Measurements from ENCODE around the gene RUNX1. TPM values are rescaled to one million over a fixed set of nuclear protein-coding genes. Genes with fewer than 3 reads are reported as not detected.

The RUNX1 gene
- total and polyA plus RNA-seq, 4 donors, result 23.3 to 100 (median 33.4) TPM

DNA sequence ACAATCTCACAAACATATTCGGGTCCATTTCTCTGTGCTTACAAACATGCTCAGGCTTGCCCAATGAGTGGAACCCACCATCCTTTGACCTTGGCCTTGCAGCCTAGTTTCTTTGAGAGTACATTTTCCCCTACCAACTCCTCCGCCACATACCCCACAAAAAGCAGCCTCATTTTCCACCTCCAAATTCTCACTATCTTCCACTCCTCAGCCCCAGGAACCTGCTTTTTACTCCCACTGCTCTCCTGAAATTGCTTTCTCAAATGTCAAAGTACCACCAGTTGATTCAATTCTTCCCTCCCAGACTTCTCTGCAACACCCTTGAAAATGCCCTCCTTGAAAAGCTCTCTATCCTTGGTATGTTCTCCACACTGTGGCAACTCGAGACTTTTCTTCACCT is 103.8 kb downstream of the RUNX1 start:
- no peaks in the 10 kb centered on the region for H3K9me3 ChIP-seq (ENCODE audit: control insufficient read depth in 4 of 4, insufficient read depth in 3 of 4, low read length in 3 of 4)
- TF ChIP-seq, protein P1, sequence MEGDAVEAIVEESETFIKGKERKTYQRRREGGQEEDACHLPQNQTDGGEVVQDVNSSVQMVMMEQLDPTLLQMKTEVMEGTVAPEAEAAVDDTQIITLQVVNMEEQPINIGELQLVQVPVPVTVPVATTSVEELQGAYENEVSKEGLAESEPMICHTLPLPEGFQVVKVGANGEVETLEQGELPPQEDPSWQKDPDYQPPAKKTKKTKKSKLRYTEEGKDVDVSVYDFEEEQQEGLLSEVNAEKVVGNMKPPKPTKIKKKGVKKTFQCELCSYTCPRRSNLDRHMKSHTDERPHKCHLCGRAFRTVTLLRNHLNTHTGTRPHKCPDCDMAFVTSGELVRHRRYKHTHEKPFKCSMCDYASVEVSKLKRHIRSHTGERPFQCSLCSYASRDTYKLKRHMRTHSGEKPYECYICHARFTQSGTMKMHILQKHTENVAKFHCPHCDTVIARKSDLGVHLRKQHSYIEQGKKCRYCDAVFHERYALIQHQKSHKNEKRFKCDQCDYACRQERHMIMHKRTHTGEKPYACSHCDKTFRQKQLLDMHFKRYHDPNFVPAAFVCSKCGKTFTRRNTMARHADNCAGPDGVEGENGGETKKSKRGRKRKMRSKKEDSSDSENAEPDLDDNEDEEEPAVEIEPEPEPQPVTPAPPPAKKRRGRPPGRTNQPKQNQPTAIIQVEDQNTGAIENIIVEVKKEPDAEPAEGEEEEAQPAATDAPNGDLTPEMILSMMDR (IDR thresholded peaks at IDR 0.05; ENCODE audit: control extremely low read depth, extremely low read depth), result no peak
- H3K36me3 ChIP-seq (ENCODE audit: control insufficient read depth in 4 of 4, insufficient read depth in 4 of 4, low read length in 4 of 4), result no peaks in the 10 kb centered on the region
- peaks cover 0 to 6% (median 0%) of the 10 kb centered on the region in 5 donors for H3K4me1 ChIP-seq (ENCODE audit: control insufficient read depth in 5 of 5, insufficient read depth in 5 of 5, low read length in 5 of 5)
- H3K27me3 ChIP-seq (ENCODE audit: control insufficient read depth in 3 of 3, insufficient read depth in 3 of 3, low read length in 2 of 3), result peaks cover 0 to 3% (median 0%) of the 10 kb centered on the region in 3 donors
- no peak overlapping the region for H3K4me3 ChIP-seq
- DNase-seq, result no peak
- 91 to 93% methylated on average over 3 of the region's 3 CpGs for WGBS, 2 donors
- H3K9ac ChIP-seq (ENCODE audit: insufficient read depth in 1 of 2, low read length in 2 of 2), result no peak overlapping the region
- no peak overlapping the region for H3K27ac ChIP-seq (ENCODE audit: low read depth in 1 of 2, low read length in 1 of 2)
- ATAC-seq (ENCODE audit: insufficient read depth, low FRiP score), result no peak

DNA sequence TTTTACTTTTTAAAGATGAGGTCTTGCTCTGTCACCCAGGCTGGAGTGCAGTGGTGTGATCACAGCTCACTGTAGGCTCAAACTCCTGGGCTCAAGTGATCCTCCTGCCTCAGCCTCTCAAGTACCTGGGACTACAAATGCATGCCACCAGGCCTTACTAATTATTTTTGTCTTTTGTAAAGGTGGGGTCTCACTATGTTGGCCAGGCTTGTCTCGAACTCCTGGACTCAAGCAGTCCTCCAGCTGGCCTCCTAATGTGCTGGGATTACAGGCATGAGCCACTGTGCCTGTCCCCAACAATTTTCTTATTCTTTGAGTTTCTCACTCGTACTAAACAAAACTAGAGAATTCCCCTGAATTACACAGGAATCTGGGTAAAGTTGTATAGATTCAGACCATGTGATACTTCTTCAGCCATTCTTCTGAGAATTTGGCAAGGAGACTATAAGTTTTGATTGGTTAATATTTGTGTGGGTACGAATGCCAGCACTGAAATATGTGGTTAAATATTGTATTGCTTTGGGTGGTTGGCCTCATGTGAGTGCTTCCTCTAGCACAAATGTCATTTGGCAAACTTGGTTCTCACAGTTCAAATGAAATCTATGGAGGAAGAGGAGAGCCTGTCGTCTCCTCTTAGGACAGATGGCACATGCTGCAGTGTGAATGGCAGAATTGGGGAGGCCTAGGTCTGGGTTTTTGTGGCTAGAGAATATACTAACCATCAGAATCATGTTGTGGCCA is 104.9 kb downstream of the RUNX1 start:
- DNase-seq (no peak), ATAC-seq (ENCODE audit: insufficient read depth, low FRiP score) (no peak)
- Histone ChIP-seq H3K27ac (ENCODE audit: low read depth in 1 of 2, low read length in 1 of 2) (no peak overlapping the region), H3K9me3 (ENCODE audit: control insufficient read depth in 4 of 4, insufficient read depth in 3 of 4, low read length in 3 of 4) (no peaks in the 10 kb centered on the region), H3K27me3 (ENCODE audit: control insufficient read depth in 3 of 3, insufficient read depth in 3 of 3, low read length in 2 of 3) (peaks cover 0 to 3% (median 0%) of the 10 kb centered on the region in 3 donors), H3K9ac (ENCODE audit: insufficient read depth in 1 of 2, low read length in 2 of 2) (no peak overlapping the region), H3K4me3 (no peak overlapping the region), H3K4me1 (ENCODE audit: control insufficient read depth in 5 of 5, insufficient read depth in 5 of 5, low read length in 5 of 5) (no peaks in the 10 kb centered on the region), H3K36me3 (ENCODE audit: control insufficient read depth in 4 of 4, insufficient read depth in 4 of 4, low read length in 4 of 4) (no peaks in the 10 kb centered on the region)
- 61 to 78% methylated on average over 4 of the region's 4 CpGs for WGBS, 2 donors
- TF ChIP-seq, protein P1 (IDR thresholded peaks at IDR 0.05; ENCODE audit: control extremely low read depth, extremely low read depth), result no peak

DNA sequence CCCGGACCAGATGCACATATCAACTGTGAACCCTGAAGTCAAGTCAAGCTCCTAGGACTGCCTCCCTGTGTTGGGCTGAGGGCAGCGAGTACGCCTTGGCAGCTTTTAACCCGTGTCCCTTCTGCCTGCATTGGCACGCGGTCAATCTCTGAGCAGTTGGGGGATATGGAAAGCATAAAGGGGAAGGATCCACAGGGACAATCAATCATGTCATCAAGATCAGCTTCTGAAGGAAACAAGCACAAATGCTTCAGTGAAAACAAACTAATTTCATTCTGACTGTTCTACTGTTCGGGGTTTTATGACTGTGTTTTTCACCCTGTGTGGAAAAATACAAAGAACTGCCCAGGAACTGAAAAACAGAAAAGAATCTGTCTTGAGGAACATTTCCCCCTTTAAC is 106.2 kb downstream of the RUNX1 start:
- TF ChIP-seq, protein P1 (IDR thresholded peaks at IDR 0.05; ENCODE audit: control extremely low read depth, extremely low read depth), result no peak
- Histone ChIP-seq H3K9ac (ENCODE audit: insufficient read depth in 1 of 2, low read length in 2 of 2) (no peak overlapping the region), H3K36me3 (ENCODE audit: control insufficient read depth in 4 of 4, insufficient read depth in 4 of 4, low read length in 4 of 4) (no peaks in the 10 kb centered on the region), H3K4me3 (no peak overlapping the region), H3K4me1 (ENCODE audit: control insufficient read depth in 5 of 5, insufficient read depth in 5 of 5, low read length in 5 of 5) (no peaks in the 10 kb centered on the region), H3K27ac (ENCODE audit: low read depth in 1 of 2, low read length in 1 of 2) (no peak overlapping the region), H3K9me3 (ENCODE audit: control insufficient read depth in 4 of 4, insufficient read depth in 3 of 4, low read length in 3 of 4) (no peaks in the 10 kb centered on the region), H3K27me3 (ENCODE audit: control insufficient read depth in 3 of 3, insufficient read depth in 3 of 3, low read length in 2 of 3) (peaks cover 0 to 3% (median 0%) of the 10 kb centered on the region in 3 donors)
- DNase-seq, result no peak
- no peak for ATAC-seq (ENCODE audit: insufficient read depth, low FRiP score)
- WGBS, 2 donors, result 58 to 78% methylated on average over 7 of the region's 7 CpGs

All from lung (tissue), 12 donors.